CD4-positive, alpha-beta memory T cell (primary cell): Measurements from ENCODE around the gene TINCR. TPM values are rescaled to one million over a fixed set of nuclear protein-coding genes. Genes with fewer than 3 reads are reported as not detected.
"Not testable (repeated sequence)": the region's sequence is repeated elsewhere in the genome, so short reads cannot be mapped to it uniquely, and the experiment has no call there.

Experiments
- CTCF ChIA-PET: fragments of 350-600 bp; sonication (Branson Sonifier 250); formaldehyde crosslinking; loops from one replicate; lab custom pipeline; 2021; ENCODE audit warnings: inconsistent platforms; ENCODE audit not compliant: partially characterized antibody; lab: Charles Lee
- POLR2A ChIA-PET: fragments of 350-600 bp; sonication (Branson Sonifier 250); formaldehyde crosslinking; loops from one replicate; lab custom pipeline; 2021; ENCODE audit not compliant: partially characterized antibody; lab: Charles Lee
- DNase-seq, 5 donors: peaks; one replicate each; pipeline versions ENCODE4 v3.0.0 to v3.0.0-alpha.2; 2020 to 2022; ENCODE audit warnings: mixed read lengths in 1 of 5
- H3K27ac ChIP-seq: one replicate; pipeline ENCODE4 v1.7.0; 2013; ENCODE audit warnings: low read depth, low read length
- H3K27me3 ChIP-seq: 2 replicates; pipeline ENCODE4 v1.7.0; 2013; ENCODE audit warnings: mild to moderate bottlenecking, low read length, moderate library complexity; ENCODE audit not compliant: insufficient read depth
- H3K36me3 ChIP-seq: 2 replicates; pipeline ENCODE4 v1.7.0; 2013; ENCODE audit warnings: mild to moderate bottlenecking, low read length, moderate library complexity; ENCODE audit not compliant: insufficient read depth
- H3K4me1 ChIP-seq: 2 replicates; pipeline ENCODE4 v1.7.0; 2013; ENCODE audit warnings: mild to moderate bottlenecking, low read length, moderate library complexity; ENCODE audit not compliant: insufficient read depth
- H3K4me3 ChIP-seq, 2 donors: one replicate each; pipeline ENCODE4 v1.7.0; 2013; ENCODE audit warnings: low read length in 2 of 2, mild to moderate bottlenecking in 1 of 2
- H3K9me3 ChIP-seq, 2 donors: one replicate each; pipeline ENCODE4 v1.7.0; 2013; ENCODE audit warnings: low read length in 2 of 2, control low read depth in 1 of 2; ENCODE audit not compliant: control insufficient read depth in 1 of 2
- H3K27ac Mint-ChIP-seq, 7 donors: one replicate each; pipeline ENCODE4 v1.8.0; 2020 to 2021; ENCODE audit warnings: mixed read lengths in 7 of 7, mild to moderate bottlenecking in 6 of 7, inconsistent platforms in 3 of 7, moderate library complexity in 3 of 7
- H3K27me3 Mint-ChIP-seq, 2 donors: one replicate each; pipeline ENCODE4 v1.8.0; 2020 to 2021; ENCODE audit warnings: mixed read lengths in 2 of 2
- H3K36me3 Mint-ChIP-seq, 2 donors: one replicate each; pipeline ENCODE4 v1.8.0; 2020 to 2021; ENCODE audit warnings: mixed read lengths in 2 of 2, inconsistent platforms in 1 of 2, mild to moderate bottlenecking in 1 of 2
- H3K4me1 Mint-ChIP-seq, 4 donors: one replicate each; pipeline ENCODE4 v1.8.0; 2020 to 2021; ENCODE audit warnings: mixed read lengths in 4 of 4, mild to moderate bottlenecking in 1 of 4
- H3K4me3 Mint-ChIP-seq, 8 donors: one replicate each; pipeline ENCODE4 v1.8.0; 2020 to 2021; ENCODE audit warnings: mixed read lengths in 8 of 8, mild to moderate bottlenecking in 7 of 8, moderate library complexity in 6 of 8, inconsistent platforms in 3 of 8
- H3K9me3 Mint-ChIP-seq, 8 donors: one replicate each; pipeline ENCODE4 v1.8.0; 2020 to 2021; ENCODE audit warnings: mixed read lengths in 8 of 8, mild to moderate bottlenecking in 5 of 8, inconsistent platforms in 3 of 8, moderate library complexity in 1 of 8
- intact Hi-C: fragments of 100-400 bp; cut with micrococcal nuclease; formaldehyde crosslinking; loops from one replicate; pipeline ENCODE4 v1.15.1; 2023
- polyA plus RNA-seq, 2 donors: library from polyadenylated mRNA; unstranded; fragments of 300-500 nt; fragmentation: Illumina TruSeq; gene quantifications; one replicate each; pipeline ENCODE4 v1.2.3, GENCODE V29; 2021
- total RNA-seq, 2 experiments: library from RNA; stranded (reverse); gene quantifications; one replicate each; pipeline ENCODE4 v1.2.3, GENCODE V29; 2021

Gene TINCR
- total and polyA plus RNA-seq, 4 experiments from 2014 or later: 0.20 to 1.4 (median 1.4) TPM; not detected in 1

DNA sequence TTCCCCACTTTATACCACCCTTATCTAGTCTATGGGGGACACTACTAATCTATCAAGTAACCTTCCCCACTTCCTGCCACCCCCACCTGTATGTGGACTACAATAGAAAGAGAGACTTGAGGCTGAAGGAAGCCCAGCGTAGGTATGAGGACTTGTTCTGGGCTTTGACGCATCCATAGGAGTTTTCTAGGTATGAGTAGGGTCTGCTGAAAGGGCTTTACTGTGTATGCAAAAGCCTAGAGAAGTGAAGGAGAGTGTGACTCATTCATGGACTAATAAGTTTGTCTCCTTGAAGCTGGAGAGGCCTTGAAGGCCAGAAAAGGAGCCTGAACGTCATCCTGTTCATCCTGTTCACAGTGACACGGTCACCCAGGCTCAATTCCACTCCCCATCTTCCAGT lies 21.8 kb downstream of the TINCR start:
- H3K4me3 ChIP-seq: no peak overlapping the region
- Mint-ChIP-seq H3K36me3 (no peaks in the 10 kb centered on the region), H3K4me3 (no peak overlapping the region), H3K9me3 (no peaks in the 10 kb centered on the region), H3K4me1 (peaks cover 0 to 3% (median 1%) of the 10 kb centered on the region in 4 donors), H3K27ac (no peak overlapping the region), H3K27me3 (peaks cover 9% of the 10 kb centered on the region in 2 donors)
- H3K27me3 ChIP-seq: no peaks in the 10 kb centered on the region
- no peaks in the 10 kb centered on the region for H3K9me3 ChIP-seq
- no peak overlapping the region for H3K27ac ChIP-seq
- POLR2A ChIA-PET: no interaction called here
- H3K4me1 ChIP-seq: no peaks in the 10 kb centered on the region
- intact Hi-C loops: no loop called here
- no peak for DNase-seq
- CTCF ChIA-PET: no interaction called here
- no peaks in the 10 kb centered on the region for H3K36me3 ChIP-seq

DNA sequence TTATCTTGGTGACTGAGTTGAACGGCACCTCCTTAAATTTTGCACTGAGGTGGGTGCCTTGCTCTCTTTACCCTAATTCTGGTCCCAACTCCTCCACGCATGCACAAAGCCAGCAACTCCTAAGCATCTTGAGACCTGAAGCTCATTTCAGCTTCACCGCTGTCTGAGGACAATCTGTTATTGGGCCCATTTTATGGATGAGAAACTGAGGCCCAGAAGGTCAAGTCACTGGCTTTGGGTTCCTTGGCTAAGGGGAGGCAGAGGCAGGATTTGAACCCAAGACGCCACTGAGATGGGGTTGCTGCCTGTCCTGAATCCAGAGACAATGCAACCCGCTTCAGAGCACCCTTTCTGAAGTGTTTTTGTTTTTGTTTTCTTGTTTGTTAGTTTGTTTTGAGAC lies 22.7 kb downstream of the TINCR start:
- Histone ChIP-seq H3K36me3 (no peaks in the 10 kb centered on the region), H3K4me1 (no peaks in the 10 kb centered on the region), H3K27me3 (no peaks in the 10 kb centered on the region), H3K4me3 (no peak overlapping the region), H3K9me3 (no peaks in the 10 kb centered on the region), H3K27ac (no peak overlapping the region)
- CTCF ChIA-PET: no interaction called here
- Mint-ChIP-seq H3K4me3 (no peak overlapping the region), H3K4me1 (peaks cover 0 to 3% (median 1%) of the 10 kb centered on the region in 4 donors), H3K9me3 (no peaks in the 10 kb centered on the region), H3K27ac (no peak overlapping the region), H3K36me3 (no peaks in the 10 kb centered on the region), H3K27me3 (peaks cover 7 to 9% of the 10 kb centered on the region in 2 donors)
- POLR2A ChIA-PET: no interaction called here
- intact Hi-C loops: no loop called here
- no peak for DNase-seq

- CTCF ChIA-PET: no interaction called here
These were observed 25.1 kb downstream of the TINCR start for GRCh38 chr19:5542665-5543064.

GRCh38 chr19:5541456-5541855 lies 26.3 kb downstream of the TINCR start:
- intact Hi-C loops: no loop called here
- ChIA-PET POLR2A (no interaction called here), CTCF (interaction anchor here (0.7 kb wide), 2 partner anchors 32 to 954 kb away, joined by 3 to 5 read pairs; no protein-coding TSS in a partner anchor)
- no peaks in the 10 kb centered on the region for H3K9me3 Mint-ChIP-seq
- H3K4me3 ChIP-seq: no peak overlapping the region
- H3K27me3 Mint-ChIP-seq: peaks cover 5 to 9% of the 10 kb centered on the region in 2 donors
- H3K4me1 ChIP-seq: no peaks in the 10 kb centered on the region
- no peak for DNase-seq
- H3K36me3 ChIP-seq: no peaks in the 10 kb centered on the region
- no peaks in the 10 kb centered on the region for H3K27me3 ChIP-seq
- no peak overlapping the region for H3K27ac ChIP-seq
- no peaks in the 10 kb centered on the region for H3K4me1 Mint-ChIP-seq
- no peaks in the 10 kb centered on the region for H3K36me3 Mint-ChIP-seq
- no peak overlapping the region for H3K4me3 Mint-ChIP-seq
- no peak overlapping the region for H3K27ac Mint-ChIP-seq
- H3K9me3 ChIP-seq: no peaks in the 10 kb centered on the region

More at GRCh38 chr19:5542665-5543064, 25.1 kb downstream of the TINCR start:
- no peak for DNase-seq
- Mint-ChIP-seq H3K4me1 (no peaks in the 10 kb centered on the region), H3K27ac (no peak overlapping the region), H3K27me3 (peaks cover 3 to 6% of the 10 kb centered on the region in 2 donors), H3K36me3 (no peaks in the 10 kb centered on the region), H3K9me3 (no peaks in the 10 kb centered on the region), H3K4me3 (no peak overlapping the region)
- POLR2A ChIA-PET: no interaction called here
- Histone ChIP-seq H3K27ac (no peak overlapping the region), H3K4me3 (no peak overlapping the region), H3K9me3 (no peaks in the 10 kb centered on the region), H3K27me3 (no peaks in the 10 kb centered on the region), H3K4me1 (no peaks in the 10 kb centered on the region), H3K36me3 (no peaks in the 10 kb centered on the region)
- intact Hi-C loops: no loop called here

DNA sequence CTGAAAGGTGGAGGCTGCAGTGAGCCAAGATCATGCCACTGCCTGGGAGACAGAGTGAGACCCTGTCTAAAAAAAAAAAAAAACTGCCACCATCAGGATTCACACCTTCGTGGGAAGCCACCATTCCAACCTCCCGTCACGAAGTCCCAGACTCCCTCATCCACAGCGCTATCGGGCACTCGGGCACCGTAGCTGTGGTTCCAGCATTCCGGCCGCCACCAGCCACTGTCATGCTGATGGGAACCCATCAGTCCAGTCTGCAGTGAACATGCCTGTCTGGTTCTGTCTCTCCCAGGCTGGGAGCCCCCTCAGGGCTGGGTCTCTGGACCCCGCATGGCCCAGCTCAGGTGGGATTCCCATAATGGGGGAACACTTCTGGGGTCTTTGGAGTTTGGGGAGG lies 27.5 kb downstream of the TINCR start:
- no peaks in the 10 kb centered on the region for H3K4me1 Mint-ChIP-seq
- DNase-seq: no peak
- H3K27ac Mint-ChIP-seq: no peak overlapping the region
- H3K4me3 Mint-ChIP-seq: no peak overlapping the region
- no peaks in the 10 kb centered on the region for H3K27me3 ChIP-seq
- ChIA-PET CTCF (no interaction called here), POLR2A (no interaction called here)
- intact Hi-C loops: no loop called here
- no peak overlapping the region for H3K27ac ChIP-seq
- peaks cover 0 to 2% of the 10 kb centered on the region in 2 donors for H3K9me3 ChIP-seq
- no peaks in the 10 kb centered on the region for H3K4me1 ChIP-seq
- no peak overlapping the region for H3K4me3 ChIP-seq
- H3K36me3 Mint-ChIP-seq: peaks cover 0 to under 1% of the 10 kb centered on the region in 2 donors
- no peaks in the 10 kb centered on the region for H3K36me3 ChIP-seq
- H3K27me3 Mint-ChIP-seq: peaks cover 9 to 13% of the 10 kb centered on the region in 2 donors
- H3K9me3 Mint-ChIP-seq: peaks cover 0 to 9% (median 3%) of the 10 kb centered on the region in 8 donors

- peaks cover 0 to 11% of the 10 kb centered on the region in 2 donors for H3K9me3 ChIP-seq
- H3K27ac ChIP-seq: no peak overlapping the region
- Mint-ChIP-seq H3K4me3 (no peak overlapping the region), H3K4me1 (no peaks in the 10 kb centered on the region), H3K27ac (no peak overlapping the region), H3K36me3 (peaks cover 3 to 10% of the 10 kb centered on the region in 2 donors), H3K9me3 (peaks cover 0 to 33% (median 23%) of the 10 kb centered on the region in 8 donors), H3K27me3 (peaks cover 9 to 17% of the 10 kb centered on the region in 2 donors)
- DNase-seq: no peak
- CTCF ChIA-PET: interaction anchor here (1.1 kb wide), 1 partner anchor 14 kb away, joined by 3 read pairs; no protein-coding TSS in a partner anchor
- POLR2A ChIA-PET: no interaction called here
- no peaks in the 10 kb centered on the region for H3K27me3 ChIP-seq
- no peak overlapping the region for H3K4me3 ChIP-seq
- H3K36me3 ChIP-seq: no peaks in the 10 kb centered on the region
- no peaks in the 10 kb centered on the region for H3K4me1 ChIP-seq
- intact Hi-C loops: no loop called here
These were observed 29.9 kb downstream of the TINCR start for GRCh38 chr19:5537870-5538269.

DNA sequence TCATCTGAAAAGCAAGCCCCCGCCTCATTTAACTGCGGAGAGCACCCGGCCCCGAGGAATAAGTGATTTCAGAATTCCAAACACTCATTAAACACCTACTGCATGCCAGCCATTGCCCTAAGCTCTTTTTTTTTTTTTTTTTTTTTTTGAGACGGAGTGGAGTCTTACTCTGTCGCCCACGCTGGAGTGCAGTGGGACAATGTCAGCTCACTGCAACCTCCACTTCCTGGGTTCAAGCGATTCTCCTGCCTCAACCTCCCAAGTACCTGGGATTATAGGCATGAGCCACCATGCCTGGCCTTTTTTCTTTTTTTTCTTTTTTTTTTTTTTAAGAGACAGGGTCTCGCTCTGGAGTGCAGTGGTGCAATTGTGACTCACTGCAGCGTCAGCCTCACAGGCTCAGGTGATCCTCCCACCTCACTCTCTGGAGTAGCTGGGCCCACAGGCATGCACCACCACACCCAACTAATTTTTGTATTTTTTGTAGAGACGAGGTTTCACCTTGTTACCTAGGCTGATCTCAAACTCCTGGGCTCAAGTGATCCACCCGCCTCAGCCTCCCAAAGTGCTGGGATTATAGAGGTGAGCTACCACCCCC lies 30.7 kb downstream of the TINCR start:
- H3K27ac Mint-ChIP-seq, H3K36me3 ChIP-seq, H3K4me3 ChIP-seq, H3K4me3 Mint-ChIP-seq, intact Hi-C loops, DNase-seq, H3K4me1 ChIP-seq, H3K4me1 Mint-ChIP-seq, H3K27ac ChIP-seq, H3K27me3 ChIP-seq, POLR2A ChIA-PET: not testable (repeated sequence)
- CTCF ChIA-PET: interaction anchor here (1.1 kb wide), 1 partner anchor 13 kb away, joined by 3 read pairs; no protein-coding TSS in a partner anchor
- peaks cover 0 to 11% of the 10 kb centered on the region in 2 donors for H3K9me3 ChIP-seq
- H3K27me3 Mint-ChIP-seq: peaks cover 10 to 17% of the 10 kb centered on the region in 2 donors
- H3K36me3 Mint-ChIP-seq: peaks cover 3 to 10% of the 10 kb centered on the region in 2 donors
- peaks cover 0 to 36% (median 23%) of the 10 kb centered on the region in 8 donors for H3K9me3 Mint-ChIP-seq
